ENCODE measurements around the gene COBL.

- no peak for TF ChIP-seq CTCF (conservative IDR thresholded peaks at IDR 0.05; ENCODE audit: low read depth, low read length)
- TF ChIP-seq RCOR1 (IDR thresholded peaks at IDR 0.05; ENCODE audit: insufficient replicate concordance, low read length): no peak
- no peak for TF ChIP-seq POLR2A (IDR thresholded peaks at IDR 0.05; ENCODE audit: low read depth, low read length)
- TF ChIP-seq MXI1 (IDR thresholded peaks at IDR 0.05; ENCODE audit: borderline replicate concordance, low read depth, low read length): no peak
- TF ChIP-seq CEBPB (IDR thresholded peaks at IDR 0.05; ENCODE audit: low read depth, low read length): no peak
- TF ChIP-seq FOS (IDR thresholded peaks at IDR 0.05; ENCODE audit: low read depth, low read length): no peak
- no peak for TF ChIP-seq MAZ (IDR thresholded peaks at IDR 0.05; ENCODE audit: borderline replicate concordance, low read depth, low read length)
- no peak for TF ChIP-seq BHLHE40 (IDR thresholded peaks at IDR 0.05; ENCODE audit: low read depth, low read length)
- TF ChIP-seq, protein P1, sequence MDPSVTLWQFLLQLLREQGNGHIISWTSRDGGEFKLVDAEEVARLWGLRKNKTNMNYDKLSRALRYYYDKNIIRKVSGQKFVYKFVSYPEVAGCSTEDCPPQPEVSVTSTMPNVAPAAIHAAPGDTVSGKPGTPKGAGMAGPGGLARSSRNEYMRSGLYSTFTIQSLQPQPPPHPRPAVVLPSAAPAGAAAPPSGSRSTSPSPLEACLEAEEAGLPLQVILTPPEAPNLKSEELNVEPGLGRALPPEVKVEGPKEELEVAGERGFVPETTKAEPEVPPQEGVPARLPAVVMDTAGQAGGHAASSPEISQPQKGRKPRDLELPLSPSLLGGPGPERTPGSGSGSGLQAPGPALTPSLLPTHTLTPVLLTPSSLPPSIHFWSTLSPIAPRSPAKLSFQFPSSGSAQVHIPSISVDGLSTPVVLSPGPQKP (IDR thresholded peaks at IDR 0.05; ENCODE audit: borderline replicate concordance, low read depth, low read length): no peak
- no peak for TF ChIP-seq RAD21 (IDR thresholded peaks at IDR 0.05; ENCODE audit: low read length)
- TF ChIP-seq RFX5 (IDR thresholded peaks at IDR 0.05; ENCODE audit: low read depth, low read length): no peak
- no peak for TF ChIP-seq SMC3 (IDR thresholded peaks at IDR 0.05; ENCODE audit: low read depth, low read length)
- TF ChIP-seq, protein P2, sequence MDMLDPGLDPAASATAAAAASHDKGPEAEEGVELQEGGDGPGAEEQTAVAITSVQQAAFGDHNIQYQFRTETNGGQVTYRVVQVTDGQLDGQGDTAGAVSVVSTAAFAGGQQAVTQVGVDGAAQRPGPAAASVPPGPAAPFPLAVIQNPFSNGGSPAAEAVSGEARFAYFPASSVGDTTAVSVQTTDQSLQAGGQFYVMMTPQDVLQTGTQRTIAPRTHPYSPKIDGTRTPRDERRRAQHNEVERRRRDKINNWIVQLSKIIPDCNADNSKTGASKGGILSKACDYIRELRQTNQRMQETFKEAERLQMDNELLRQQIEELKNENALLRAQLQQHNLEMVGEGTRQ (IDR thresholded peaks at IDR 0.05; ENCODE audit: low read depth, low read length): no peak
- no peak for TF ChIP-seq NFE2L2 (IDR thresholded peaks at IDR 0.05; ENCODE audit: low read depth, low read length)
Measured at GRCh38 chr7:51019891-51020870, 296.4 kb downstream of the COBL start.

Data from IMR-90 (cell line).